GM21619 (cell line): ENCODE measurements around the gene GCNT3.
"Not testable (repeated sequence)": the region's sequence is repeated elsewhere in the genome, so short reads cannot be mapped to it uniquely, and the experiment has no call there.

Source experiments
- ATAC-seq: cut with Tn5 transposase; IDR thresholded peaks from one replicate; pipeline ENCODE4 v1.9.1; 2021; ENCODE audit not compliant: unreplicated experiment

Gene GCNT3

DNA sequence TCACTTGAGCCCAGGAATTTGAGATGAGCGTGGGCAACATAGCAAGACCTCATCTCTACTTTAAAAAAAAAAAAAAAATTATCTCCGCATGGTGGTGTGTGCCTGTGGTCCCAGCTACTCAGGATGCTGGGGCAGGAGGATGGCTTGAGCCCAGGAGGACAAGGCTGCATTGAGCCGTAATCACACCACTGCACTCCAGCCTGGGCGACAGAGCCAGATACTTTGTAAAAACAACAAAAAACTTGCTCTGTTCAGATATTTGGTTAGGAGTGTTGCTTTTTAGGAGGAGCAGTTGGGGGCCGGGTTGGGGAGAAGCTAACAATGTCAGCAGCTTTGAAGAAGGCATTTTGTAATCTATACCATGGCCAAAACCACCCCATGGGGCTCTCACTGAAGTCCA, 4.1 kb downstream of the GCNT3 start:
- ATAC-seq, result no peak

DNA sequence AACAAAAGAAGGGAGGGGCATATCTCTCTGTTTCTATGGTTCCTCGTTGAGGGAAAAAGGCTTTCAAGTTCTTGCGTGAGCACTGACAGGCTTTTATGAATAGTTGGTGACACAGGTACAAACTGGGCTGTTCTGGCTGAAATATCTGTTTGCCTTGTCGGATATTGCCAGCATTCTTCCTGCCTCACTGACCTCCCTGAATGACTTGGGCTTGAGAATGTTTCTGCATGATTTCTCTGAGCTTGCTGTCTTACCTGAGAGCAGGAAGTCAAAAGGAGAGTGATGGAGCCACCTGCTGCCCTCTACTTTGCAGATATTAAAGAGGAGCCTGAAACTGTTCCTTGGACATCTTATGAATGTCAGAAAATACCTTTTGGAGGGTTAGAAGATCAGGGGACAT, 4.8 kb downstream of the GCNT3 start:
- no peak for ATAC-seq

DNA sequence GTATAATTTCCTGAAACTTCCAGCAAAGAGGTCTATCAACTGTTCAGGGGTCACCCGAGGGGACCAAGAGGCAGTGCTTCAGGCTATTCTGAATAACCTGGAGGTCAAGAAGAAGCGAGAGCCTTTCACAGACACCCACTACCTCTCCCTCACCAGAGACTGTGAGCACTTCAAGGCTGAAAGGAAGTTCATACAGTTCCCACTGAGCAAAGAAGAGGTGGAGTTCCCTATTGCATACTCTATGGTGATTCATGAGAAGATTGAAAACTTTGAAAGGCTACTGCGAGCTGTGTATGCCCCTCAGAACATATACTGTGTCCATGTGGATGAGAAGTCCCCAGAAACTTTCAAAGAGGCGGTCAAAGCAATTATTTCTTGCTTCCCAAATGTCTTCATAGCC, 6.8 kb downstream of the GCNT3 start:
- ATAC-seq, result no peak

DNA sequence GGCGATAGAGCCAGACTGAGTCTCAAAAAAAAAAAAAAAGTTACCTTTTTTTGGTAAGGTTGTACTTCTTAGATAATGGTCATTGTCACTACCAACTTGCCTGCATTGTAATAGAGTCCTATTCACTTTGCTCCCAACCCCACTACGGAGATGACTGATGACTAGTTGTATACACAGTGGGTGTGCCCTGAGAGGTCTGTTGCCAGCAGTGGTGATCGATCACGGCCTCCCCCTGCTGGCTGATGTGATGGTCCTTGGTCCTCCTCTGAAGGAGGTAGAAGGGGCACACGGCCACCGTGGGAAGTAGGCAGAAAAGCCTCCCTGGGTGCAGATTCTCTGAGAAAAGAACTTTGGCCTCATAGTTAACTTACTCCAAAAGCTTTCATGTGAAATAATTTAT, 10.7 kb downstream of the GCNT3 start:
- ATAC-seq, result peak; percentile 73

DNA sequence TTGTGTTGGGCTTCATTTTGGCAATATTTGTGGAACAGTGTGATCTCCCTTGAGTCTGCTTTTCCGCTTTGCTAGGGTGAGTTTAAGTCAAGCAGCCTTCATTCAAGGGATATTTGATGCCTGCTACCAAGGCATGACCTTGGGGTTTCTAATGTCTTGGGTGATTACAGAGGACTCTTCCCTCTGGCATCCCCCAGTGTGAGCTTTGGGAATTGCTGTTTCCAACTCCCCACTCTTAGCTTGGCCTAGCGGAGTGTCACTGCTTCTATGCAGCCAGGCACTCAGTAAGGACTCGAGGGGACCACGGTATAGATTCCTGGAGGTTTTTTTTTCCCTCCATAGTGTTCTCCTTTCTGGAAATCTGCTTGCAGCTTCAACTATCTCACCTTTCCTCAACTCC, 21.1 kb downstream of the GCNT3 start:
- ATAC-seq, result no peak

DNA sequence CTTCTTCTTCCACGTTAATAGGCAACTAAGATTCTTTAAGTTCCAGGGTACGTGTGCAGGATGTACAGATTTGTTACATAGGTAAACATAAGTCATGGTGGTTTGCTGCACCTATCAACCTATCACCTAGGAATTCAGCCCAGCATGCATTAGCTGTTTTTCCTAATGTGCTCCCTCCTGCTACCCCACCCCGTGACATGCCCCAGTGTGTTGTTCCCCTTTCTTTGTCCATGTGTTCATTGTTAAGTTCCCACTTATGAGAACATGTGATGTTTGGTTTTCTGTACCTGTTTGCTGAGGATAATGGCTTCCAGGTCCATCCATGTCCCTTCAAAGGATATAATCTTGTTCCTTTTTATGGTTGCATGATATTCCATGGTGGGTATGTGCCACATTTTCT, 24.6 kb downstream of the GCNT3 start:
- no peak for ATAC-seq

DNA sequence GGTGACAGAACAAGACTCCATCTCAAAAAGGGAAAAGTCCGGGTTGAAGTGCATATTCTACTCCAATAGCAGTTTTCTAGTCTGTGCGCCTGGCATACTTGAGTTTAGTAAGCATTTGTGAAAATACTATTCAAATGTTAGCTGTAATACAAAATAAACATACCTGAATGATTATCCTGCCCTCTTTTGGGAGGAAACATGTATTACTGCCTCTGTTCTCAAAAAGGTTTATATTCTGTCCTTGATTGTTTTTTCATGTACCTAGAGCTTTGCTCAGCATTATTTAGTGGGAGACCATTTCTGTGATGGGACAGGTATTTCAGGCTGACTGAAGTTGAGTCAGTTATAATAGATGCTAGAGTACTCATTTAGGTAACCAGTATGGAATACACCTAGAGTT, 25.9 kb downstream of the GCNT3 start:
- ATAC-seq, result not testable (repeated sequence)

DNA sequence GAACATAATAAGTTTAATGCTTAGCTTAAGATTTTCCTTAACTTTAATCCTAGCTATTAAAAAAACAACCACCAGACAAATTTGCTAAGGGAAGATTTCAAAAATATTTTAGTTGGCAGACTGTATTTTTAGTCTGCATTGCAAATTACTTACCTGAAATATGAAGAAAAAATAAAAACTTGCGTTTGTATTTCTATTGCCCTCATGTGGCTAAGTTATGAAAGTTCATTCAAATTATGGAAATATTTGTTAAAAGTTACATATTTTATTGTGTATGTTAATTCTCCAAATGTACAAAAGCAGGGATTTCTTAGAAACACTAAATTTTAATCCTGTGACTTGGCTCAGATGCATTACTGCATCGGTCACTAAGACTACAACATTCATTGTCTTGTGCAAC, 30.8 kb downstream of the GCNT3 start:
- no peak for ATAC-seq

DNA sequence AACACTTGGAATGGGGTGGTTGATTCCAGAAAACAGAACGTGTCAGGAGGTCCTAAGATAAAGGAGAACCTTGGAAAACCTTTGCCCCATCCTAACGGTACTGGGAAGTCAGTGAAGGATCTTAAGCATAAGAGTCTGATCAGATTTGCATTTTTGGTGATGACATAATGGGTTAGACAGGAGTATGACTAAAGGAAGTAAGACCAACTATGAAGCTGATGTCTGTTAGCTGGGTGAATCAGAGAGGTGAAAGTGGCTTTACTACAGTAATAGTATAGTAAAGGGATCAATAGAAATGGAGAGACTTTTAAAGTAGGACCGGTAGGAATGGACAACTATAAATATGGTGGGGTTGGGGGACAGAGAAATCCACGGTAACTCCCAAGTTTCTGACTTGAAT, 33.2 kb downstream of the GCNT3 start:
- ATAC-seq, result no peak

DNA sequence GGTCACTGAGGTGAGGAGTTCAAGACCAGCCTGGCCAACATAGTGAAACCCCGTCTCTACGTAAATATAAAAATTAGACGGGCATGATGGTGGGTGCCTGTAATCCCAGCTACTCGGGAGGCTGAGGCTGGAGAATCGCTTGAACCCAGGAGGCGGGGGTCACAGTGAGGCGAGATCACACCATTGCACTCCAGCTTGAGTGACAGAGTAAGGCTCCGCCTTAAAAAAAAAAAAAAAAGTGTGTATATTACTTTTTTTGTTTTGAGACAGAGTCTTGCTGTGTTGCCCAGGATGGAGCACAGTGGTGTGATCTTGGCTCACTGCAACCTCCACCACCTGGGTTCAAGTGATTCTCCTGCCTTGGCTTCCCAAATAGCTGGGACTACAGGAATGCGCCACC, 34.2 kb downstream of the GCNT3 start:
- ATAC-seq, result not testable (repeated sequence)

DNA sequence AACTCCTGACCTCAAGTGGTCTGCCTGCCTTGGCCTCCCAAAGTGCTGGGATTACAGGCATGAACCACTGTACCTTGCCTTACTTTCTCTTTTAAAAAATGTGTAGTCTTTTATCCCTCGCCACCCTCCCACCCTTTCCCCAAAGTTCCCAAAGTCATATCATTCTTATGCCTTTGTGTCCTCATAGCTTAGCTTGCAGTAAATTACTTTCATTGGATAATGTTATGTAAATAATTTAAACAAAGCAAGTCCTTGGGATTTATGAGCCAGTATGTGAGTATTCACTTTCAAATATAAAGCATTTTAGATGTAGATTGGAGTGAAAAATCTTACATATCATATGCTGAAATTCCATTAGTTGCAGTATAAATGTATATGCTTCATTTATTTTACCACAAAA, 34.7 kb downstream of the GCNT3 start:
- no peak for ATAC-seq

DNA sequence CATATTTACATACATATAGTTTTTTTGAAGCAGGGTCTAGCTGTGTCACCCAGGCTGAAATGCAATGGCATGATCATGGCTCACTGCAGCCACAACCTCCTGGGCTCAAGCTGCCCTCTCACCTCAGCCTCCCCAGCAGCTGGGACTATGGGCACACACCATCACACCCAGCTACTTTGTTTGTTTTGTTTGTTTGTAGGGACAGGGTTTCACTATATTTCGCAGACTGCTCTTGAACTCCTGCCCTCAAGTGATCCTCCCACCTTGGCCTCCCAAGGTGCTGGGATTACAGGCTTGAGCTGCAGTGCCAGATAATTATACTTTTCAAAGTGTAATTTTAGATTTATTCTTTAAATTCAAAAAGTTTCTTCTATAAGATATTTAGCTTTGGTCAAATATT, 35.5 kb downstream of the GCNT3 start:
- no peak for ATAC-seq

DNA sequence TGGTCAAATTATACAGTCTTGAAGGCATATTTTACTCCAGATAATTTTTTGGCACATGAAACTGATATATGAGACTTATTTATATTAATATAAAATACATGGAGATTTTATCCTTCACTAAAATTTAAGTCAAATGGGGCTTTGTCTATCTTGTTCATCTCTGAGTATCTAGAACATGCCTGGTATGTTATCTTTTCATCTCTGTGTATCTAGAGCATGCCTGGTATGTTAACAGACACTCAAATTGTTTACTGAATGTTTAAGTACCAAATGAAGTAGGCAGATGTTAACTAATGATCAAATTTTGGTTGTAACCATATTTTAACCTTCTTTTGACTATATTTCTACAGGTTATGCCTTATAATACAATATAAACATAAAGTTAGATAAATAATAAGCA, 38.0 kb downstream of the GCNT3 start:
- ATAC-seq, result no peak

DNA sequence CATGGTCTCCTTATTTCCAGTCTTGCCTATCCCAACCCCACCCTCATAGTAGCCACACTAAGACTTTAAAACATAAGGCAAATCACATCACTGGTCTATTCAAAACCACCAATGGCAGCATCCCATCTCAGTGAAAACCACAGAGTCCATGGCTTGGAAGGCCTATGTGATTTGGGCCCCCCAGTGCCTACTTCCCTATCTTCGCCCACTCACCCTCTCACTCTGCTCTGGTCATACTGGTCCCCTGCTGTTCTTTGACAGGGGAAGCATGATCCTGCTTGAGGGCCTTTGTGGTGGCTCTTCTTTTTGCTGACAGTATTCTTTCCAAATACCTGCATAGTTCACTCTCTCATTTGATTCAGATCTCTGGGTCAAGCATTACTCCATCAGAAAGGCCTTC, 42.5 kb downstream of the GCNT3 start:
- ATAC-seq, result no peak

DNA sequence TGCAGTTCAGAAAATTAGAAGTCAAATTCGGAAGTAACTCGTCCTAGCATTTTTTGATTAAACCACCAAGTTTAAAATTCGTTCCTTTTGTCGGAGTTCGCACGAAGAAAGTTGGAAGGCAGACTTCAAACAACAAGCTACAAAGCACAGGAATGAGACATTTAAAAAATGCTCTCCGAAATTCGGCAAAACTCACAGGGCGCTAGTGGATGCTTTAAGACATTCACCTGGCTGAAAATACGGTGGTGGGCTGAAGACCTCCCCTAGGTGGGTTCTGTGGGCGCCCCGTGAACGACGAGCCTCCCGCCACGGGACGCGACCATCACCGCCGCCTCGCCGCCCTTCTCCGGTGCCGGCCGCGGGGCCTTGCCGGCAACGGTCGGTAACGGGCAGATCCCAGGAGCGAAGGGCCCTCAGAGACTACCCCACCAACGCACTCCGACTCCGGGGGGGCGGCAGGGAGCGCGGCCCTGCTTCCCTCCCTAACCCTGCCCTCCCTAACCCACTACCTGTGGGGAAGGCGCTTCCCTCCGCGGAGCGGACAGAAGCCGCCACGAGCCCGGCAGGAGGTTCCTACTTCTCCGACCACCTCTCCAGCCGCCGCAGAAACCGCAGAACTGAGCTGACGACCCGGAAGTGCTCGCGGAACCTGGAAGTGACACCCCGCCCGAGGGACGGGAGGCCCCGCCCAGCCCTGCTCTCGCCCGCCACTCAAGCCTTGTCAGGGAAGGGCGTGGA, 45.5 kb downstream of the GCNT3 start, which contains the start of gene GTF2A2:
Gene GTF2A2, minus strand, starts transcription at position 619 of the 738 bp plus-strand sequence. CDS start 5,238 bp downstream, outside the sequence.
- peak; percentile 98 for ATAC-seq

DNA sequence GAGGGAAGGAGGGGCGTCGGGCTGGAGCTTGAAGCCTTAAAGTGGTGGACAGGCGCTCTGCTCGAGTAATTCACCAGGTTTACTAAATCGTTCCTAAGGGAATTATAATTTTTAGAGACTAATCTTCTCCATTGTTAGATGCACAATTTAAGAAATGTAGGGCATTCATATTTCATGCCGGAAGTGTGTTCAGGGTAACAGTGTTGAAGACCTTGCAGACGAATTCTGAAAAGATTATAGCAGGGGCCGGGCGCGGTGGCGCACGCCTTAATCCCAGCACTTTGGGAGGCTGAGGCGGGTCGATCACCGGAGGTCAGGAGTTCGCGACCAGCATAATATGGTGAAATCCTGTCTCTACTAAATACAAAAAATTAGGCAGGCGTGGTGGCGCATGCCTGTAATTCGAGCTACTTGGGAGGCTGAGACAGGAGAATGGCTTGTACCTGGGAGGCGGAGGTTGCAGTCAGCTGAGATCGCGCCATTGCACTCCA, 46.1 kb downstream of the GCNT3 start:
- no peak for ATAC-seq

DNA sequence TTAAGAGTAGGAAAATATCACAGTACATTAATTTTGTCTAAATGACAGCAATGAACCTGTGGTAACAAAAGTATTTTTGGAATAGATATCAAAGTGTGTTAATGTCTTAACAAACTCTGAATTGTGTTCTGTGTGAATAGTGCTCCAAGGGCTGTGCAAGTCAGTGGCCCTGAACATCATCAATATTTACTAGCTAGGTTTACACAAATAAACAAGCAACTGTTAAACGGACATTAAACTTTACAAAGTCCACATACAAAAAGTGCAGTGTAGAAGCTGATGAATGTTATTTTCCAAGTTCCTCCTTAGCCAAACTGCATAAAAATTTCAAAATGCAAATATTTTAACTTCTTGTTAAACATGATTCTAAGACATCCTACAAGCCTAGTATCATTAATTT, 47.8 kb downstream of the GCNT3 start:
- no peak for ATAC-seq

DNA sequence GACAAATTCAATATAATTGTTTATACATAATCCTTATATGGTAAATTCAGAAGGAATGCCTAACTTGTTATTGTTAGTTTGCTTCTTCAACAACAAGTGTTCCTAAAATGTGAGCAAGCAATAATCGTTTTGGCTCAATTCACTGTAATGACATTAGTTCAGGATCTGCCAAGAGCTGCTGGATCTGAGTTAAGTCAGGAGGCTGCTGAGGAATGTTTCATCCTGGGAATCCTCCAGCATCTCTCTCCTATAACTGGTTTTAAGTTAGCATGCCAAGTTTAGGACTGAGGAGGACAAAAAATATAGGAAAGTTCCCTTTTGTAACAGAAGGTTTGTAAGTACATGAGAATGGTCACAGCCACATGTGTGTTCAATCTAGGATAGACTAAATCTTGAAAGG, 50.7 kb downstream of the GCNT3 start:
- ATAC-seq, result no peak

DNA sequence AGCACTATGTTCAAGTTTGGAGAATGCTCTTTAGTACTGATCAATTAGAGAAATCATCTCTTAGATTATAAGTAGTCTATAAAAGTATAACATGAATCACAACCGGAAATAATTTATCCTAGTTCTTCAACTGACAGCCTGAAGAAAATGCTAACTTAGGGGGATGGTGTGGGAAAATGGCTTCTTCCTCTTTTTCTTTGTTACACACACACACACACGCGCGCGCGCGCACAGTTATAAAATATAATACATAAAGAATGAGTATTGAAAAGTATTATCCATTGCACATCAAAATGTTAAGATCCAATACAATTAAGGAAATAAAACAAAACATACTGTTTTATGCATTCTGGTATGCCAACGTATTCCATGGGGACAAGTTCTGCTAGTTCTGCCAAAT, 57.0 kb downstream of the GCNT3 start:
- ATAC-seq, result no peak
